GM06990 (cell line): Measurements from ENCODE around the gene TMCO4.
"Not testable (repeated sequence)": the region's sequence is repeated elsewhere in the genome, so short reads cannot be mapped to it uniquely, and the experiment has no call there.

Experiments used
- DNase-seq: peaks from one replicate; pipeline ENCODE4 v3.0.0-alpha.2; 2011; ENCODE audit not compliant: insufficient read length; ENCODE audit errors: extremely low read depth
- H3K27me3 ChIP-seq: replicated peaks from 2 replicates; pipeline ENCODE4 v1.6.0; 2011; ENCODE audit warnings: low read length; ENCODE audit not compliant: control insufficient read depth, insufficient read depth
- H3K36me3 ChIP-seq: 2 replicates; pipeline ENCODE4 v1.5.1; 2011; ENCODE audit warnings: low read length; ENCODE audit not compliant: control insufficient read depth, insufficient read depth
- H3K4me3 ChIP-seq: replicated peaks from 2 replicates; pipeline ENCODE4 v1.5.1; 2011; ENCODE audit warnings: low read depth, mild to moderate bottlenecking, control low read depth, low read length
- TF ChIP-seq, protein P1 (sequence below): IDR thresholded peaks from 2 replicates; pipeline ENCODE4 v1.5.1; 2011; ENCODE audit warnings: low read length, control low read depth, mild to moderate bottlenecking, inconsistent platforms; ENCODE audit not compliant: insufficient read depth, poor library complexity, severe bottlenecking

TMCO4 gene

DNA sequence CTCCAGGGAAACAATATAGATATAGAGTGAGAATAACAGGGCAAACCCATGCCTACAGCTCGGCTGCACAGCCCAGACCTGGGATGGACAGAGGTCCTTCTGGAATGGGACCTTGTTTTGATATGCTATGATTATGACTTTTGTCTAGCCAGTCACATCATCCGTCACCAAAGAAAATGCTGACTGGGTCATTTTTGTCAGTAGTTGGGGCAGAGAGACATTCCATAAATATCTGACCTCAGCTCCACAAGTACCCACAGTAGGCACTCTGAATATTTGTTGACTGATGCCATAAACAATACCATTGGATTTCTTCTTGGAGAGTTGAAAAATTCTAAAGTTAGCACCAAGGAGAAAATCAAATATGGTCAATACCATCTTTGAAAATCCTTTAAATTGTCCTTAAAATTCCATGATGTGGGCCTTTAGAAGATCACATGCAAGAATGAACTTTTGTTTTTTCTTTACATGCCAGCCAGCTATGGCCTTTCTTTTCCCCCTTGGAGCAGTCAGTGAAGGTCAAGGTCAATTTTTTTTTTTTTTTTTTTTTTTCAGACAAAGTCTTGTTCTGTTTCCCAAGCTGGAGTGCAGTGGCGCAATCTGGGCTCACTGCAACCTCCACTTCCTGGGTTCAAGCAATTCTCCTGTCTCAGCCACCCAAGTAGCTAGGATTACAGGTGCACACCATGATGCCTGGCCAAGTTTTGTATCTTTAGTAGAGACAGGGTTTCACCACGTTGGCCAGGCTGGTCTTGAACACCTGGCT lies 7.3 kb downstream of the TMCO4 start:
- no peak for DNase-seq
- H3K36me3 ChIP-seq, result peaks cover 2% of the 10 kb centered on the region; the same call in 1 of the 2 replicates
- no peak overlapping the region for H3K4me3 ChIP-seq
- H3K27me3 ChIP-seq, result no peaks in the 10 kb centered on the region
- TF ChIP-seq, protein P1, sequence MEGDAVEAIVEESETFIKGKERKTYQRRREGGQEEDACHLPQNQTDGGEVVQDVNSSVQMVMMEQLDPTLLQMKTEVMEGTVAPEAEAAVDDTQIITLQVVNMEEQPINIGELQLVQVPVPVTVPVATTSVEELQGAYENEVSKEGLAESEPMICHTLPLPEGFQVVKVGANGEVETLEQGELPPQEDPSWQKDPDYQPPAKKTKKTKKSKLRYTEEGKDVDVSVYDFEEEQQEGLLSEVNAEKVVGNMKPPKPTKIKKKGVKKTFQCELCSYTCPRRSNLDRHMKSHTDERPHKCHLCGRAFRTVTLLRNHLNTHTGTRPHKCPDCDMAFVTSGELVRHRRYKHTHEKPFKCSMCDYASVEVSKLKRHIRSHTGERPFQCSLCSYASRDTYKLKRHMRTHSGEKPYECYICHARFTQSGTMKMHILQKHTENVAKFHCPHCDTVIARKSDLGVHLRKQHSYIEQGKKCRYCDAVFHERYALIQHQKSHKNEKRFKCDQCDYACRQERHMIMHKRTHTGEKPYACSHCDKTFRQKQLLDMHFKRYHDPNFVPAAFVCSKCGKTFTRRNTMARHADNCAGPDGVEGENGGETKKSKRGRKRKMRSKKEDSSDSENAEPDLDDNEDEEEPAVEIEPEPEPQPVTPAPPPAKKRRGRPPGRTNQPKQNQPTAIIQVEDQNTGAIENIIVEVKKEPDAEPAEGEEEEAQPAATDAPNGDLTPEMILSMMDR, result no peak

DNA sequence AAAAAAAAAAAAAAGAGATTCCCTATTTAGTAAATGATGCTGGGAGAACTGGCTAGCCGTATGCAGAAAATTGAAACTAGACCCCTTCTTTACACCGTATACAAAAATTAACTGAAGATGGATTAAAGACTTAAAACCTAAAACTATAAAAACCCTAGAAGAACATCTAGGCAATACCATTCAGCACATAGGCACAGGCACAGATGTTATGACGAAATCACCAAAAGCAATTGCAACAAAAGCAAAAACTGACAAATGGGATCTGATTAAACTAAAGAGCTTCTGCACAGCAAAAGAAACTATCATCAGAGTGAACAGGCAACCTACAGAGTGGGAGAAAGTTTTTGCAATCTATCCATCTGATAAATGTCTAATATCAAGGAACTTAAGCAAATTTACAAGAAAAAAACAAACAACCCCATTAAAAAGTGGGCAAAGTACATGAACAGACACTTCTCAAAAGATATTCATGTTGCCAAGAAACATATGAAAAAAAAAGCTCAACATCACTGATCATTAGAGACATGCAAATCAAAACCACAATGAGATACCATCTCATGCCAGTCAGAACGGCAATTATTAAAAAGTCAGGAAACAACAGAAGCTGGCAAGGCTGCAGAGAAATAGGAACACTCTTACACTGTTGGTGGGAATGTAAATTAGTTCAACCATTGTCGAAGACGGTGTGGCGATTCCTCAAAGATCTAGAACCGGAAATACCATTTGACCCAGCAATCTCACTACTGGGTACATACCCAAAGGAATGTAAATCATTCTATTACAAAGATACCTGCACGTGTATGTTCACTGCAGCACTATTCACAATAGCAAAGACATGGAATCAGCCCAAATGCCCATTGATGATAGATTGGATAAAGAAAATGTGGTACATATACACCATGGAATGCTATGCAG lies 9.4 kb downstream of the TMCO4 start:
- not testable (repeated sequence) for H3K36me3 ChIP-seq, H3K4me3 ChIP-seq, H3K27me3 ChIP-seq, DNase-seq

DNA sequence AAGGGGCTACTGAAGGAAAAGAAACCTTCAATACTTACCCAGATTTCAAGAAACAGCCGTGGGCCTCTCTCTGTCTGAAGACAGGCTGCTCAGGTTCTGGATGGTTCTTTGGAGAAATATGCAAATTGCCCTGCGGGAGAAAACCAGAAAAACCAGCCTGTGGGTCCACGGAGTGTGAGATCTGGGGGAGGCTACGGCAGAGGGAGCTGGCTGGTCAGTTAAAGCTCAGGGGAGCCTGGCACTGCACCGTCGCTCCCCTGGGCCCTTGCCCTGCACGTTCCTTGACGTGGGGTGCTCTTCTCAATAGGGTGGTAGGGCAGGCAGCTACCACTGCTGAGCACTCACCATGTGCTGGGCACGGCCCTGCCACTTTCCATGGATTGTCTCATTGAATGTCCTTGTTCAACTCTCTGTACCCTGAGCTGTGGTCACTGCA lies 12.7 kb downstream of the TMCO4 start:
- H3K27me3 ChIP-seq, result no peaks in the 10 kb centered on the region
- H3K36me3 ChIP-seq, result peaks cover 2% of the 10 kb centered on the region
- TF ChIP-seq, protein P1, result no peak
- no peak overlapping the region for H3K4me3 ChIP-seq
- DNase-seq, result no peak

DNA sequence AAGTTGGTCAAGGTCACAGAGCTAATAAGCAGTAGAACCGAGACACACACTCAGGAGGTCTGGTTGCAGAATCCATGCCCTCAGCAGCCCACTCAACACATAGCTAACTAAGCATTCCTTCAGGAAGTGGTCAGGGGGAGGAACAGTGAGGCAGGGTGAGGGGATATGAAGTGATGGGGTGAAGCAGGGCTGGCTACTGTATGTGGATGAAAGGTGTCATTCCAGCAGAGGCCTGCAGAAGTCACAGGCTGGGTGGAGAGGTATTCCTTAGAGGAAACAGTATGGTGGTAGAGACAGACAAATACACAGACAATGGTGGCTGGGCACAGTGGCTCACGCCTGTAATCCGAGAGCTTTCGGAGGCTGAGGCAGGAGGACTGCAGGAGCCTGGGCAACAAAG lies 14.1 kb downstream of the TMCO4 start:
- DNase-seq, result no peak
- TF ChIP-seq, protein P1, result no peak
- Histone ChIP-seq H3K27me3 (no peaks in the 10 kb centered on the region), H3K4me3 (no peak overlapping the region), H3K36me3 (peaks cover 1% of the 10 kb centered on the region)

DNA sequence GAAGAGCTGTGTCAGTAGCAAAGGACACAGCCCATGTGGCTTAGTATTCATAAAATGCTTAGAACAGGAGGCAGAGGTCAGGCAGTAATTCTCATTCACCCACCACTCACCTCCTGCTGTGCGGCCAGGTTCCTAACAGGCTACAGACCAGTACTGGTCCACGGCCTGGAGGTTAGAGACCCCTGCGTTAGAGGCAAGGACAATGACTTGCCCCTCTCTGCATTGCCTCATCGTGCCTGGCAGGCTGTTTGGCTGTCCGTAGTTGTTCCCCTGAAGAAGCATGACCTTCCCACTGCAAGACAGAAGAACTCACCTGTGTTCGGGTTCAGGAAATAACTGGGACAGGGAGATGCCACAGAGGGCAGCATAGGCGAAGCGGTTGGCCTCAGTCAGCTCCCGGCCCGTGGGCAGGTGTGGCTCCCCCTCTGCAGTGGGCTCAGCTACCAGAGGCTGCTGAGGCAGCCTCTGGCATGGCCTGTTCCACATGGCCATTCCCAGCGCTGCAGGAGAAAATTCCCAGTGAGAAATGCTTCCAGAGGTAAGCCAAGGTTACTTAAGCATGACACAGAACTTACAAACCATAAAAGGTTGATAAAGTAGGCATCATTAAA lies 19.3 kb downstream of the TMCO4 start:
- H3K36me3 ChIP-seq, result peaks cover 7% of the 10 kb centered on the region
- H3K4me3 ChIP-seq, result no peak overlapping the region
- no peak for DNase-seq
- H3K27me3 ChIP-seq, result no peaks in the 10 kb centered on the region
- TF ChIP-seq, protein P1, result no peak

DNA sequence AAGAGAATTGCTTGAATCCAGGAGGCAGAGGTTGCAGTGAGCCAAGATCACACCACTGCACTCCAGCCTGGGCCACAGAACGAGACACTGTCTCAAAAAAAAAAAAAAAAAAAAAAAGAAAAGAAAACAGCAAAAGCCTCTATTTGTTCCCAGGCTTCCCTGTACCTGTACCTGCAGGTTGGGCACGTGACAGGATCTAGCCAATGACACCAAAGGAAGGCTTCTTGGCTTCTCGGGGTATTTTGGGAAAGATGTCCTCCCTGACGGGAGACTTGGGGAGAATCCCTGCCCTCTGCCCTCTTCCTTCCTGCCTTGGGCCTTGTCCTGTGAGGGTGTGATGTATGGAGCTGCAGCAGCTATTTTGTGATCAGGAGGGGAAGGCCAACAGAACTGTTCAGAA lies 22.8 kb downstream of the TMCO4 start:
- H3K27me3 ChIP-seq, result no peaks in the 10 kb centered on the region
- TF ChIP-seq, protein P1, result no peak
- no peak for DNase-seq
- peaks cover 7% of the 10 kb centered on the region for H3K36me3 ChIP-seq
- H3K4me3 ChIP-seq, result no peak overlapping the region
